DMS 273 (cell line): ENCODE data around the gene MPZL3.

Experiments
- DNase-seq: peaks from one replicate; lab custom pipeline; 2025; ENCODE audit not compliant: unreplicated experiment; lab: John Stamatoyannopoulos, UW

The MPZL3 gene

GRCh38 chr11:118251858-118252652, at the start of gene MPZL3:
Gene MPZL3, minus strand, starts transcription at chr11:118252365. Its CDS starts 71 bp downstream, at chr11:118252294.
- peak; percentile 88 for DNase-seq

GRCh38 chr11:118301600-118302195, 49.5 kb upstream of the MPZL3 start:
- DNase-seq: no peak

GRCh38 chr11:118295815-118296454, 43.8 kb upstream of the MPZL3 start:
- DNase-seq: peak; percentile 21

- no peak for DNase-seq
These were observed 43.0 kb upstream of the MPZL3 start for GRCh38 chr11:118295199-118295598.

GRCh38 chr11:118294053-118294452, 41.9 kb upstream of the MPZL3 start:
- no peak for DNase-seq

GRCh38 chr11:118291477-118292135, 39.4 kb upstream of the MPZL3 start:
- no peak for DNase-seq

- DNase-seq: peak; percentile 37
These were observed 38.8 kb upstream of the MPZL3 start for GRCh38 chr11:118290923-118291322.

GRCh38 chr11:118289401-118289800, 37.2 kb upstream of the MPZL3 start:
- DNase-seq: no peak

GRCh38 chr11:118287006-118287405, 34.8 kb upstream of the MPZL3 start:
- no peak for DNase-seq

- DNase-seq: no peak
These were observed 34.4 kb upstream of the MPZL3 start for GRCh38 chr11:118286545-118286944.

- no peak for DNase-seq
These were observed 31.7 kb upstream of the MPZL3 start for GRCh38 chr11:118283756-118284350.

GRCh38 chr11:118283037-118283636, 31.0 kb upstream of the MPZL3 start:
- no peak for DNase-seq

- DNase-seq: no peak
These were observed 30.4 kb upstream of the MPZL3 start for GRCh38 chr11:118282606-118283005.

- no peak for DNase-seq
These were observed 29.1 kb upstream of the MPZL3 start for GRCh38 chr11:118281284-118281683.

- DNase-seq: no peak
These were observed 25.1 kb upstream of the MPZL3 start for GRCh38 chr11:118277312-118277711.

GRCh38 chr11:118276422-118276821, 24.3 kb upstream of the MPZL3 start:
- DNase-seq: no peak

GRCh38 chr11:118275176-118275575, 23.0 kb upstream of the MPZL3 start:
- no peak for DNase-seq

- no peak for DNase-seq
These were observed 22.0 kb upstream of the MPZL3 start for GRCh38 chr11:118274186-118274585.

GRCh38 chr11:118272001-118272400, 19.8 kb upstream of the MPZL3 start:
- no peak for DNase-seq

GRCh38 chr11:118267486-118267885, 15.3 kb upstream of the MPZL3 start:
- no peak for DNase-seq

- DNase-seq: no peak
These were observed 13.8 kb upstream of the MPZL3 start for GRCh38 chr11:118265954-118266353.
